Measurements from ENCODE around the gene FAM135A.

DNA sequence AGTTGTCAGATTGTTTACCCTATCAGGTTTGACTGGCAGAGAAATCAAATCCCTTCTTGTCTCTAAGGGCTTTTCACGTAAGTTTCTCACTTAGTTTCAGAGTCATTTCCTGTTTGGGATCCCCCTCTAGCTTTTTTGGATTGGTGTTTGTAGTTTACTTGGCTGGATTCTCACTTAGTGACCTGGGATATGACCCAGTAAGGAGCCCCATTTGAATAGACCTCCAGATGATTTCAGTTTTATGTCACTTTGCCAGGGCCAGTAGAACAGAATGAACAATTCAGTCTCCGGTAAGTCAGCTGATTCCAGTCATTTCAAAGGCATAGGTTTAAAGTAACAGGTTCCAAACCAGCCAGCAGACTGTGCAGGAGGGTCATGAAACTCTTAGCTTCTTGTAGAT, 8.2 kb downstream of the FAM135A start:
- TF ChIP-seq, protein P1, sequence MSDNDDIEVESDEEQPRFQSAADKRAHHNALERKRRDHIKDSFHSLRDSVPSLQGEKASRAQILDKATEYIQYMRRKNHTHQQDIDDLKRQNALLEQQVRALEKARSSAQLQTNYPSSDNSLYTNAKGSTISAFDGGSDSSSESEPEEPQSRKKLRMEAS (IDR thresholded peaks at IDR 0.05): no peak
- TF ChIP-seq, protein P2, sequence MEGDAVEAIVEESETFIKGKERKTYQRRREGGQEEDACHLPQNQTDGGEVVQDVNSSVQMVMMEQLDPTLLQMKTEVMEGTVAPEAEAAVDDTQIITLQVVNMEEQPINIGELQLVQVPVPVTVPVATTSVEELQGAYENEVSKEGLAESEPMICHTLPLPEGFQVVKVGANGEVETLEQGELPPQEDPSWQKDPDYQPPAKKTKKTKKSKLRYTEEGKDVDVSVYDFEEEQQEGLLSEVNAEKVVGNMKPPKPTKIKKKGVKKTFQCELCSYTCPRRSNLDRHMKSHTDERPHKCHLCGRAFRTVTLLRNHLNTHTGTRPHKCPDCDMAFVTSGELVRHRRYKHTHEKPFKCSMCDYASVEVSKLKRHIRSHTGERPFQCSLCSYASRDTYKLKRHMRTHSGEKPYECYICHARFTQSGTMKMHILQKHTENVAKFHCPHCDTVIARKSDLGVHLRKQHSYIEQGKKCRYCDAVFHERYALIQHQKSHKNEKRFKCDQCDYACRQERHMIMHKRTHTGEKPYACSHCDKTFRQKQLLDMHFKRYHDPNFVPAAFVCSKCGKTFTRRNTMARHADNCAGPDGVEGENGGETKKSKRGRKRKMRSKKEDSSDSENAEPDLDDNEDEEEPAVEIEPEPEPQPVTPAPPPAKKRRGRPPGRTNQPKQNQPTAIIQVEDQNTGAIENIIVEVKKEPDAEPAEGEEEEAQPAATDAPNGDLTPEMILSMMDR (IDR thresholded peaks at IDR 0.05; ENCODE audit: low read depth, low read length, missing input control): no peak
- TF ChIP-seq, protein P3, sequence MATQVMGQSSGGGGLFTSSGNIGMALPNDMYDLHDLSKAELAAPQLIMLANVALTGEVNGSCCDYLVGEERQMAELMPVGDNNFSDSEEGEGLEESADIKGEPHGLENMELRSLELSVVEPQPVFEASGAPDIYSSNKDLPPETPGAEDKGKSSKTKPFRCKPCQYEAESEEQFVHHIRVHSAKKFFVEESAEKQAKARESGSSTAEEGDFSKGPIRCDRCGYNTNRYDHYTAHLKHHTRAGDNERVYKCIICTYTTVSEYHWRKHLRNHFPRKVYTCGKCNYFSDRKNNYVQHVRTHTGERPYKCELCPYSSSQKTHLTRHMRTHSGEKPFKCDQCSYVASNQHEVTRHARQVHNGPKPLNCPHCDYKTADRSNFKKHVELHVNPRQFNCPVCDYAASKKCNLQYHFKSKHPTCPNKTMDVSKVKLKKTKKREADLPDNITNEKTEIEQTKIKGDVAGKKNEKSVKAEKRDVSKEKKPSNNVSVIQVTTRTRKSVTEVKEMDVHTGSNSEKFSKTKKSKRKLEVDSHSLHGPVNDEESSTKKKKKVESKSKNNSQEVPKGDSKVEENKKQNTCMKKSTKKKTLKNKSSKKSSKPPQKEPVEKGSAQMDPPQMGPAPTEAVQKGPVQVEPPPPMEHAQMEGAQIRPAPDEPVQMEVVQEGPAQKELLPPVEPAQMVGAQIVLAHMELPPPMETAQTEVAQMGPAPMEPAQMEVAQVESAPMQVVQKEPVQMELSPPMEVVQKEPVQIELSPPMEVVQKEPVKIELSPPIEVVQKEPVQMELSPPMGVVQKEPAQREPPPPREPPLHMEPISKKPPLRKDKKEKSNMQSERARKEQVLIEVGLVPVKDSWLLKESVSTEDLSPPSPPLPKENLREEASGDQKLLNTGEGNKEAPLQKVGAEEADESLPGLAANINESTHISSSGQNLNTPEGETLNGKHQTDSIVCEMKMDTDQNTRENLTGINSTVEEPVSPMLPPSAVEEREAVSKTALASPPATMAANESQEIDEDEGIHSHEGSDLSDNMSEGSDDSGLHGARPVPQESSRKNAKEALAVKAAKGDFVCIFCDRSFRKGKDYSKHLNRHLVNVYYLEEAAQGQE (IDR thresholded peaks at IDR 0.05): no peak
- TF ChIP-seq TAF1 (conservative IDR thresholded peaks at IDR 0.05) (no peak), RAD21 (IDR thresholded peaks at IDR 0.05) (no peak), NR2F2 (IDR thresholded peaks at IDR 0.05) (no peak), SP1 (IDR thresholded peaks at IDR 0.05) (no peak)

Measured in liver (tissue), 3 donors.